Measurements from ENCODE around the gene TMEM200B. TPM values are rescaled to one million over a fixed set of nuclear protein-coding genes. Genes with fewer than 3 reads are reported as not detected.

The TMEM200B gene
- total and polyA plus RNA-seq, 2 experiments from 2014 or later = 5.1 to 20.4 TPM

DNA sequence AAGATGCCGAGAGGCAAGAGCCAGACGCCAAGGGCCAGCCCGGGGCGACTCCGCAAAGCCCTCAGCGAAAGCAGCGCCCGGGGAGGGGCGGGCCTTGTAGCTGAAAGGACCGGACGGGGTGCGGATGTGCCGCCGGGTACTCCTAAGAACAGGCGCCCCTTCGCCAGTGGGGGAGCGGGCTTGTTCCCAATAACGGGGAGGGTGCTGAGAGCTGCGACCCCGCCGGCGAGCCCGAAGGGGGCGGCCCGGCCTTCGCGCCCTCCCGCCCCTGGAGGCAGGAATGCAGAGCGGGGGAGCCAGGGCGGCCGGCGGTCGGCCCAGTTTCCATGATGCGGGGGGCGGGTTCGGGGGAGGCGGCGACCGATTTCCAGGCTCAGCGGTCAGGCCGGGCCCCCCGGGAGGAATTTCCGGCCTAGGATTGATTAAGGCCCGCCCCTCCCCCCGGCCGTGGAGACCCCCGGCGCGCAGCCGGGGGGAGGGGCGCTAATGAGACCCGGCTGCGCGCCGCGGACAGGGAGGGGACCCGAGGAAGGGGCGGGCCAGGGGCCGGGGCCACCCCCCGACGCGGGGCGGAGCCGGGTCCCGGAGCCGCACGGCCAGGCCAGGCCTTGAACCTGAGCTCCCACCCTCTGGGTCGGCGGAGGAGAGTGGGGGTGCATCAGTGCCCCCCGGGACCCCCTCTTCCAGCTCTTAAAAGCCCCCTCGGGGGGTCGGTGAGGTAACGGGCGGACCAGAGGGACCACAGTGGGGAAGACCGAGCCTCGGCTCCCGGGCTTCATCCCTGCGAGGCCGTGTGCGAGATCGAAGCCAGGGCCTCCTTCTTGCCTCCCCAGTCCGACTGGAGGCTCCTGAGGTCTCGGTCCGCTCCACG lies 898 bp upstream of the TMEM200B start:
- Histone ChIP-seq H3F3A (ENCODE audit: insufficient read depth) (peaks cover 5% of the 10 kb centered on the region; the same call in 1 of the 2 replicates), H3K27me3 (replicated peaks; ENCODE audit: insufficient read depth) (no peaks in the 10 kb centered on the region), H3K79me2 (ENCODE audit: insufficient read depth) (0 out of 2 replicates have a peak, but pooled peaks cover 7% of the 10 kb centered on the region), H3K9ac (peak overlapping the region; percentile 89), H3K4me2 (ENCODE audit: unreplicated experiment) (peak overlapping the region; percentile 83), H3K4me1 (ENCODE audit: insufficient read depth) (no peaks in the 10 kb centered on the region), H4K20me1 (ENCODE audit: insufficient read depth) (no peaks in the 10 kb centered on the region), H3K36me3 (ENCODE audit: low read depth) (peaks cover 3% of the 10 kb centered on the region; the same call in 1 of the 2 replicates), H3K9me2 (ENCODE audit: insufficient read depth) (no peaks in the 10 kb centered on the region), H2AFZ (peak overlapping the region; percentile 82), H3K27ac (peak overlapping the region; percentile 77), H3K9me3 (ENCODE audit: low read depth) (no peaks in the 10 kb centered on the region), H3K4me3 (peak overlapping the region; percentile 74)
- TF ChIP-seq EZH2 (IDR thresholded peaks at IDR 0.05; ENCODE audit: insufficient read depth, poor library complexity, severe bottlenecking) (no peak), EZH2phosphoT487 (IDR thresholded peaks at IDR 0.05; ENCODE audit: insufficient read depth, low read depth) (no peak)
- peak; percentile 90 for DNase-seq
- in situ Hi-C loops (cut with MboI) = no loop called here
- 3 to 4% methylated on average over 41 to 46 of the region's 85 CpGs for WGBS, 2 experiments (ENCODE audit: low coverage in 1 of 2, low lambda C conversion rate in 2 of 2, missing lambda C conversion rate in 2 of 2)

DNA sequence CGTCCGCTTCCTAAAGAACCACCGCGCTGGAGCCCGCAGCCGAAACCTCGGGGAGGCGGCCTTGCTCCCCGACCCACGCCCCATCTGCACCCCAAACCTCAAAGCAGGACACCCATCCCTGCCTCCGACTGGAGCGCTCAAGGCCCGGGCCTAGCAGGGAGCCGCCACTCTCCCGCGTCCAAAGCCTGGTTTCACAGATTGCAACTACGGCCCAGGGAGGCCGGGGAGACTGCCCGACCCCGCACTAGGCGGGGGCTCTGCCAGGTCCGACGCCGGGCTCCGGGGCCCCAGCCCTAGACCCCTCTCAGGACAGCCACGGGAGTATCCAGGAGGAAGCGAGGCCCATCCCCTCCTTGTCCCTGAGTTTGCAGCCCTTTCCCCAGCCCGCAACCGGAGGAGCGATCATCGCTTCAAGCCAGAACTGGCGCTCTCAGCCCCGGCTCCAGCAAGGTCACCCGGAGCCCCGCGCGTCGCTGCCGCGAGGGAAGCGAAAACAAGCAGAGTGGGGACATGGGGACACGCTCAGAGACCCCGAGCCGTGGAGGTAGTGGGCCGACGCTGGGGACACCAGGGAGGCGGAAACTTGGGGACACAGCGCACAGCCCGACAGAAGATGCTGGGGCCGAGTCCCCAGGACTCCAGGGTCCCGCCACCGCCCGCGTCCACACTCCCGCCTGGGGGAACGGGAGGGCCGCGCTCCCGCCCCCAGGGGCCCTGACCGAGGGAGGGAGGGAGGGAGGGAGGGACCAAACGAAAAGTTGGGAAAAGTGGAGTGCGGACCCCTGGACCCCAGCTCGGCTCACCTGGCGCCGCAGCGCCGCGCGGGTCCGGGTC lies 433 bp downstream of the TMEM200B start:
- peaks cover 5% of the 10 kb centered on the region; the same call in 1 of the 2 replicates for H3F3A ChIP-seq (ENCODE audit: insufficient read depth)
- peak overlapping the region; percentile 62 for H2AFZ ChIP-seq
- H3K4me2 ChIP-seq (ENCODE audit: unreplicated experiment) = peak overlapping the region; percentile 83
- peak overlapping the region; percentile 74 for H3K4me3 ChIP-seq
- 2 to 4% methylated on average over 49 to 62 of the region's 70 CpGs for WGBS, 2 experiments (ENCODE audit: low coverage in 1 of 2, low lambda C conversion rate in 2 of 2, missing lambda C conversion rate in 2 of 2)
- H3K9me3 ChIP-seq (ENCODE audit: low read depth) = no peaks in the 10 kb centered on the region
- peaks cover 3% of the 10 kb centered on the region; the same call in 1 of the 2 replicates for H3K36me3 ChIP-seq (ENCODE audit: low read depth)
- peak; percentile 69 for DNase-seq
- H3K27ac ChIP-seq = peak overlapping the region; percentile 85
- no peaks in the 10 kb centered on the region for H3K9me2 ChIP-seq (ENCODE audit: insufficient read depth)
- H3K4me1 ChIP-seq (ENCODE audit: insufficient read depth) = no peaks in the 10 kb centered on the region
- 0 out of 2 replicates have a peak, but pooled peaks cover 7% of the 10 kb centered on the region for H3K79me2 ChIP-seq (ENCODE audit: insufficient read depth)
- peak overlapping the region; percentile 89 for H3K9ac ChIP-seq
- in situ Hi-C loops (cut with MboI) = no loop called here
- TF ChIP-seq EZH2 (IDR thresholded peaks at IDR 0.05; ENCODE audit: insufficient read depth, poor library complexity, severe bottlenecking) (no peak), EZH2phosphoT487 (IDR thresholded peaks at IDR 0.05; ENCODE audit: insufficient read depth, low read depth) (no peak)
- H4K20me1 ChIP-seq (ENCODE audit: insufficient read depth) = no peaks in the 10 kb centered on the region
- H3K27me3 ChIP-seq (replicated peaks; ENCODE audit: insufficient read depth) = no peaks in the 10 kb centered on the region

DNA sequence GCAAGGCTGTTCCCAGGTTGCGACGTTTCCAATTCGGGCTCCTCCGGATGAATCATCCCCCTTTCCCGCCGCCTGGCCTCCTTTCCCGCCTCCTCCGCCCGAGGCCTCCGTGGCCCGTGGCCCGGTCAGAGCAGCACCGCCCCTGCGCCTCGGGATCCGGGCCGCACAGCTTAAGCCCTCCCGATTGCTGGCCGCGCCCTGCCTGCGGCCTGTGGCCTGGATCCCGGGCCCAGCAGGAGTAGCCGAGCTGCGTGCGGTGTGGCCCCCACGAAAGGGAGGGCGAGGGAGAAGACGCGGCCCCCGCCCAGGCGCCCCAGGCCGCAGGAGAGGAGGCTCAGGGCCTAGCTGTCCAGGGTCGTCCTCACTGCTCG lies 1.0 kb downstream of the TMEM200B start:
- WGBS, 2 experiments (ENCODE audit: low coverage in 1 of 2, low lambda C conversion rate in 2 of 2, missing lambda C conversion rate in 2 of 2) = 1 to 2% methylated on average over 22 to 32 of the region's 34 CpGs
- no peak for TF ChIP-seq EZH2 (IDR thresholded peaks at IDR 0.05; ENCODE audit: insufficient read depth, poor library complexity, severe bottlenecking)
- TF ChIP-seq EZH2phosphoT487 (IDR thresholded peaks at IDR 0.05; ENCODE audit: insufficient read depth, low read depth) = no peak
- in situ Hi-C loops (cut with MboI) = no loop called here
- peak; percentile 96 for DNase-seq
- Histone ChIP-seq H3K9ac (peak overlapping the region; percentile 89), H3K27me3 (replicated peaks; ENCODE audit: insufficient read depth) (no peaks in the 10 kb centered on the region), H3K36me3 (ENCODE audit: low read depth) (peaks cover 3% of the 10 kb centered on the region; the same call in 1 of the 2 replicates), H3K79me2 (ENCODE audit: insufficient read depth) (0 out of 2 replicates have a peak, but pooled peaks cover 7% of the 10 kb centered on the region), H4K20me1 (ENCODE audit: insufficient read depth) (no peaks in the 10 kb centered on the region), H3K9me2 (ENCODE audit: insufficient read depth) (no peaks in the 10 kb centered on the region), H3K4me1 (ENCODE audit: insufficient read depth) (no peaks in the 10 kb centered on the region), H3F3A (ENCODE audit: insufficient read depth) (peaks cover 5% of the 10 kb centered on the region; the same call in 1 of the 2 replicates), H3K4me2 (ENCODE audit: unreplicated experiment) (peak overlapping the region; percentile 66), H3K27ac (peak overlapping the region; percentile 85), H3K9me3 (ENCODE audit: low read depth) (no peaks in the 10 kb centered on the region), H3K4me3 (peak overlapping the region; percentile 74), H2AFZ (peak overlapping the region; percentile 62)
